Endothelial cell of umbilical vein (primary cell): ENCODE measurements around the gene JPH3. TPM values are rescaled to one million over a fixed set of nuclear protein-coding genes. Genes with fewer than 3 reads are reported as not detected.

Experiments used
- BruUV-seq: library from RNA; stranded (reverse); fragments of 400-500 nt; replicated peaks from 2 replicates; lab custom pipeline; 2021; lab: Mats Ljungman, UMichigan
- CTCF ChIA-PET: fragments of 300-600, 350-600 bp; sonication (Branson Sonifier 250); formaldehyde crosslinking; loops from one replicate; lab custom pipeline; 2021; ENCODE audit warnings: antibody characterized with exemption, inconsistent platforms; lab: Charles Lee
- POLR2A ChIA-PET: fragments of 300-600, 350-600 bp; sonication (Branson Sonifier 250); formaldehyde crosslinking; loops from one replicate; lab custom pipeline; 2021; ENCODE audit warnings: antibody characterized with exemption, inconsistent platforms; lab: Charles Lee
- DNase-seq: peaks from one replicate; pipeline ENCODE4 v3.0.0-alpha.2; 2011; ENCODE audit warnings: low read depth, low spot score
- FAIRE-seq: peaks from 2 replicates; lab custom pipeline; 2011; peaks lifted over from hg19 to GRCh38; lab: Jason Lieb, UNC
- H2AFZ ChIP-seq: 2 replicates; pipeline ENCODE4 v1.6.0; 2012; ENCODE audit warnings: low read depth, low read length, control low read depth, inconsistent platforms
- H3K27ac ChIP-seq: 2 replicates; pipeline ENCODE4 v1.5.1; 2011; ENCODE audit warnings: low read depth, mild to moderate bottlenecking, control low read depth, low read length, moderate library complexity; ENCODE audit not compliant: insufficient read depth
- H3K27me3 ChIP-seq, 2 experiments: 2 replicates each; pipeline versions ENCODE4 v1.6.0 to v1.6.1; 2011; ENCODE audit warnings: low read length in 2 of 2, mixed read lengths in 1 of 2; ENCODE audit not compliant: control insufficient read depth in 2 of 2, insufficient read depth in 2 of 2
- H3K36me3 ChIP-seq, 2 experiments: 2 replicates in 1 of 2; 3 replicates in 1 of 2; pipeline ENCODE4 v1.5.1; 2011; ENCODE audit warnings: low read length in 2 of 2, mild to moderate bottlenecking in 1 of 2, moderate library complexity in 1 of 2; ENCODE audit not compliant: control insufficient read depth in 2 of 2, insufficient read depth in 2 of 2; ENCODE audit errors: extremely low read depth in 1 of 2
- H3K4me1 ChIP-seq: 3 replicates; pipeline ENCODE4 v1.5.1; 2011; ENCODE audit warnings: mild to moderate bottlenecking, low read length; ENCODE audit not compliant: control insufficient read depth, insufficient read depth; ENCODE audit errors: extremely low read depth
- H3K4me2 ChIP-seq: 2 replicates; pipeline ENCODE4 v1.6.1; 2011; ENCODE audit warnings: low read length, control low read depth, mixed read lengths; ENCODE audit not compliant: insufficient read depth
- H3K4me3 ChIP-seq, 3 experiments: fragments of 200-600 bp in 1 of 3; sonication (generic), shearing (Covaris generic) in 1 of 3; replicated peaks in 1 of 3; 2 replicates each; pipeline ENCODE4 v1.5.1; 2011 to 2016; ENCODE audit warnings: control low read depth in 3 of 3, low read length in 3 of 3, mild to moderate bottlenecking in 2 of 3, inconsistent platforms in 1 of 3, low read depth in 1 of 3, moderate library complexity in 1 of 3; ENCODE audit not compliant: insufficient read depth in 1 of 3
- H3K79me2 ChIP-seq: 2 replicates; pipeline ENCODE4 v1.6.0; 2012; ENCODE audit warnings: low read length, inconsistent platforms; ENCODE audit not compliant: control insufficient read depth, insufficient read depth
- H3K9ac ChIP-seq: replicated peaks from 2 replicates; pipeline ENCODE3; 2011; ENCODE audit warnings: low read length, control low read depth; ENCODE audit not compliant: insufficient read depth; ENCODE audit errors: extremely low read depth
- H3K9me1 ChIP-seq: replicated peaks from 3 replicates; pipeline ENCODE4 v1.6.0; 2011; ENCODE audit warnings: mild to moderate bottlenecking, low read length; ENCODE audit not compliant: control insufficient read depth, insufficient read depth; ENCODE audit errors: extremely low read depth
- H3K9me3 ChIP-seq: replicated peaks from 2 replicates; pipeline ENCODE4 v1.5.1; 2012; ENCODE audit warnings: low read length, inconsistent platforms; ENCODE audit not compliant: control insufficient read depth, insufficient read depth
- H4K20me1 ChIP-seq: replicated peaks from 2 replicates; pipeline ENCODE3; 2011; ENCODE audit warnings: mild to moderate bottlenecking, low read length; ENCODE audit not compliant: control insufficient read depth, insufficient read depth; ENCODE audit errors: extremely low read depth
- CTCF ChIP-seq, 2 donors: IDR thresholded peaks; 1 replicate in 1 of 2; 2 replicates in 1 of 2; pipeline ENCODE4 v1.5.1; 2011; ENCODE audit warnings: low read length in 2 of 2, mild to moderate bottlenecking in 2 of 2, moderate library complexity in 2 of 2, control low read depth in 1 of 2, inconsistent platforms in 1 of 2, low read depth in 1 of 2; ENCODE audit not compliant: insufficient read depth in 1 of 2; ENCODE audit errors: extremely low read depth in 1 of 2
- EZH2 ChIP-seq: IDR thresholded peaks from 2 replicates; pipeline ENCODE4 v1.6.1; 2012; ENCODE audit warnings: borderline replicate concordance, low read depth, mild to moderate bottlenecking, moderate library complexity, low read length, inconsistent platforms; ENCODE audit not compliant: severe bottlenecking
- FOS ChIP-seq: IDR thresholded peaks from 2 replicates; pipeline ENCODE4 v1.6.1; 2011; ENCODE audit warnings: mild to moderate bottlenecking, low read length, moderate library complexity, borderline replicate concordance; ENCODE audit not compliant: insufficient read depth
- GATA2 ChIP-seq: IDR thresholded peaks from 2 replicates; pipeline ENCODE4 v1.7.0; 2011; ENCODE audit warnings: low read depth, mild to moderate bottlenecking, moderate library complexity, mixed read lengths, low read length; ENCODE audit not compliant: insufficient read length, insufficient read depth
- JUN ChIP-seq: IDR thresholded peaks from 2 replicates; pipeline ENCODE4 v1.6.1; 2011; ENCODE audit warnings: borderline replicate concordance, low read depth; ENCODE audit not compliant: insufficient read length, insufficient read depth
- MAX ChIP-seq: IDR thresholded peaks from 2 replicates; pipeline ENCODE4 v1.6.1; 2011; ENCODE audit not compliant: insufficient read depth, insufficient read length
- MYC ChIP-seq: IDR thresholded peaks from one replicate; pipeline ENCODE4 v1.6.1; 2011; ENCODE audit warnings: mild to moderate bottlenecking, low read depth, low read length
- POLR2A ChIP-seq: IDR thresholded peaks from 2 replicates; pipeline ENCODE4 v1.6.1; 2012; ENCODE audit warnings: low read depth, mild to moderate bottlenecking, control low read depth, low read length
- POLR2AphosphoS5 ChIP-seq: IDR thresholded peaks from 2 replicates; pipeline ENCODE4 v1.6.1; 2012; ENCODE audit warnings: low read depth, mild to moderate bottlenecking, control low read depth, low read length, moderate library complexity; ENCODE audit not compliant: insufficient read depth
- dilution Hi-C: fragments of 300-500 bp; cut with MboI; formaldehyde crosslinking; loops from one replicate; pipeline ENCODE4 v1.15.0; 2019; ENCODE audit warnings: low sequenced_read_pairs; ENCODE audit not compliant: extremely low pct_ligation_motif_present
- intact Hi-C: fragments of 100-400 bp; cut with micrococcal nuclease; formaldehyde crosslinking; loops from one replicate; pipeline ENCODE4 v1.10.0; 2022
- polyA plus RNA-seq, 4 experiments: library from polyadenylated mRNA; depleted of rRNA in 3 of 4; stranded (reverse) in 3 of 4; unstranded in 1 of 4; fragments of >200 nt; gene quantifications; 2 replicates each; pipeline versions ENCODE4 v1.2.1 to v1.2.3, GENCODE V29; 2011 to 2012; ENCODE audit warnings: missing spikeins in 1 of 4
- total RNA-seq: library from RNA; stranded (reverse); gene quantifications from 2 replicates; pipeline ENCODE4 v1.2.3, GENCODE V29; 2021

JPH3 gene
- total and polyA plus RNA-seq, 2 donors (not counting 3 experiments of a cell fraction or from before 2014, with no cell fraction given), result 0.22 to 0.30 TPM

GRCh38 chr16:87587636-87588035, 14.7 kb upstream of the JPH3 start:
- H2AFZ ChIP-seq, result no peak overlapping the region
- H3K36me3 ChIP-seq, result no peaks in the 10 kb centered on the region
- no peaks in the 10 kb centered on the region for H3K9me1 ChIP-seq
- H4K20me1 ChIP-seq, result no peaks in the 10 kb centered on the region
- no peak overlapping the region for H3K4me3 ChIP-seq
- ChIA-PET POLR2A (no interaction called here), CTCF (interaction anchor here (1.0 to 8.2 kb wide), 8 partner anchors 11 to 184 kb away, joined by 3 to 198 read pairs (median 4); partner anchors contain the start of gene KLHDC4)
- peaks cover 2 to 3% of the 10 kb centered on the region in 2 experiments for H3K27me3 ChIP-seq
- dilution Hi-C loops (no loop called here), intact Hi-C loops (loop anchor here (1.0 kb wide), 3 partner anchors 49 to 182 kb away; no protein-coding TSS in a partner anchor)
- no TSS peak for BruUV-seq
- H3K9me3 ChIP-seq, result no peaks in the 10 kb centered on the region
- no peak for TF ChIP-seq MAX
- no peak for TF ChIP-seq POLR2AphosphoS5
- no peak for TF ChIP-seq JUN
- no peak for TF ChIP-seq FOS
- no peak for TF ChIP-seq CTCF (IDR thresholded peaks at IDR 0.05; ENCODE audit: extremely low read depth in 1 of 2, insufficient read depth in 1 of 2, low read depth in 1 of 2, low read length in 2 of 2)
- TF ChIP-seq MYC, result no peak
- TF ChIP-seq POLR2A, result no peak
- TF ChIP-seq GATA2, result no peak
- TF ChIP-seq EZH2, result no peak
- no peaks in the 10 kb centered on the region for H3K79me2 ChIP-seq
- no peak overlapping the region for H3K9ac ChIP-seq
- DNase-seq (no peak), FAIRE-seq (no peak)
- H3K4me2 ChIP-seq, result no peak overlapping the region
- no peak overlapping the region for H3K27ac ChIP-seq
- H3K4me1 ChIP-seq, result peaks cover 14% of the 10 kb centered on the region
